Activated CD8-positive, alpha-beta T cell treated with anti-CD3 and anti-CD28 coated beads, Interleukin-2, amount 10 ng/mL, durations not matched to agents 7 days and 5 days (primary cell): ENCODE measurements around the gene STRAP. TPM values are rescaled to one million over a fixed set of nuclear protein-coding genes. Genes with fewer than 3 reads are reported as not detected.
"Not testable (repeated sequence)": the region's sequence is repeated elsewhere in the genome, so short reads cannot be mapped to it uniquely, and the experiment has no call there.

Experiments used
- ATAC-seq: fragments of 150-1000 bp; cut with Tn5 transposase; one replicate; pipeline ENCODE4 v1.10.0; 2021; ENCODE audit warnings: moderate library complexity
- CTCF ChIA-PET: fragments of 350-600 bp; sonication (Branson Sonifier 250); formaldehyde crosslinking; loops from one replicate; lab custom pipeline; 2021; ENCODE audit warnings: antibody characterized with exemption; lab: Charles Lee
- POLR2A ChIA-PET: fragments of 350-600 bp; sonication (Branson Sonifier 250); formaldehyde crosslinking; loops from one replicate; lab custom pipeline; 2021; ENCODE audit warnings: antibody characterized with exemption; lab: Charles Lee
- DNase-seq: peaks from one replicate; pipeline ENCODE4 v3.0.0-alpha.2; 2020
- H3K27ac Mint-ChIP-seq: one replicate; pipeline ENCODE4 v1.8.0; 2021; ENCODE audit warnings: mild to moderate bottlenecking, mixed read lengths
- H3K27me3 Mint-ChIP-seq: one replicate; pipeline ENCODE4 v1.8.0; 2021; ENCODE audit warnings: low read depth, mixed read lengths
- H3K36me3 Mint-ChIP-seq: one replicate; pipeline ENCODE4 v1.8.0; 2021; ENCODE audit warnings: low read depth, mixed read lengths
- H3K4me1 Mint-ChIP-seq: one replicate; pipeline ENCODE4 v1.8.0; 2021; ENCODE audit warnings: low read depth, mixed read lengths
- H3K4me3 Mint-ChIP-seq: one replicate; pipeline ENCODE4 v1.8.0; 2021; ENCODE audit warnings: mild to moderate bottlenecking, mixed read lengths
- H3K9me3 Mint-ChIP-seq: one replicate; pipeline ENCODE4 v1.8.0; 2022; ENCODE audit warnings: mixed read lengths; ENCODE audit not compliant: insufficient read depth
- total RNA-seq, 2 experiments: library from RNA; stranded (reverse); gene quantifications; one replicate each; pipeline ENCODE4 v1.2.3, GENCODE V29; 2021

The STRAP gene
- total RNA-seq, 2 experiments from 2014 or later: 87.5 to 90.8 TPM

GRCh38 chr12:15873556-15873955, 8.6 kb upstream of the STRAP start:
- CTCF ChIA-PET: interaction anchor here (1.4 kb wide), 2 partner anchors 36 to 284 kb away, joined by 3 read pairs; no protein-coding TSS in a partner anchor
- Mint-ChIP-seq H3K4me3 (no peak overlapping the region), H3K4me1 (peaks cover 9% of the 10 kb centered on the region), H3K9me3 (peaks cover 9% of the 10 kb centered on the region), H3K27me3 (no peaks in the 10 kb centered on the region), H3K36me3 (no peaks in the 10 kb centered on the region), H3K27ac (no peak overlapping the region)
- DNase-seq (no peak), ATAC-seq (no peak)
- POLR2A ChIA-PET: no interaction called here

GRCh38 chr12:15874556-15875145, 7.5 kb upstream of the STRAP start:
- H3K9me3 Mint-ChIP-seq, H3K27ac Mint-ChIP-seq, POLR2A ChIA-PET, H3K4me1 Mint-ChIP-seq, H3K4me3 Mint-ChIP-seq, H3K36me3 Mint-ChIP-seq, DNase-seq, H3K27me3 Mint-ChIP-seq, ATAC-seq: not testable (repeated sequence)
- CTCF ChIA-PET: interaction anchor here (1.1 to 1.4 kb wide), 2 partner anchors 35 to 287 kb away, joined by 3 read pairs; no protein-coding TSS in a partner anchor

GRCh38 chr12:15875863-15876262, 6.3 kb upstream of the STRAP start:
- Mint-ChIP-seq H3K27ac (no peak overlapping the region), H3K4me3 (peak overlapping the region; percentile 52), H3K27me3 (no peaks in the 10 kb centered on the region), H3K9me3 (no peaks in the 10 kb centered on the region), H3K4me1 (peaks cover 11% of the 10 kb centered on the region), H3K36me3 (no peaks in the 10 kb centered on the region)
- no peak for DNase-seq
- ATAC-seq: no peak
- POLR2A ChIA-PET: interaction anchor here (0.6 to 0.8 kb wide), 2 partner anchors 8 to 61 kb away, joined by 3 to 6 read pairs; no protein-coding TSS in a partner anchor
- CTCF ChIA-PET: interaction anchor here (1.1 to 1.8 kb wide), 3 partner anchors 22 to 289 kb away, joined by 3 to 4 read pairs (median 4); no protein-coding TSS in a partner anchor

- Mint-ChIP-seq H3K9me3 (no peaks in the 10 kb centered on the region), H3K27me3 (no peaks in the 10 kb centered on the region), H3K27ac (no peak overlapping the region), H3K4me1 (peaks cover 32% of the 10 kb centered on the region), H3K36me3 (peaks cover 11% of the 10 kb centered on the region), H3K4me3 (no peak overlapping the region)
- ChIA-PET POLR2A (no interaction called here), CTCF (no interaction called here)
- DNase-seq: no peak
- ATAC-seq: no peak
Observed at GRCh38 chr12:15879413-15879812, 2.8 kb upstream of the STRAP start.

- no peak for DNase-seq
- Mint-ChIP-seq H3K27me3 (no peaks in the 10 kb centered on the region), H3K4me1 (peaks cover 34% of the 10 kb centered on the region), H3K27ac (peak overlapping the region; percentile 17), H3K9me3 (no peaks in the 10 kb centered on the region), H3K36me3 (peaks cover 18% of the 10 kb centered on the region), H3K4me3 (peak overlapping the region; percentile 2)
- CTCF ChIA-PET: interaction anchor here (1.4 kb wide), 1 partner anchor 296 kb away, joined by 5 read pairs; no protein-coding TSS in a partner anchor
- POLR2A ChIA-PET: no interaction called here
- no peak for ATAC-seq
Observed at GRCh38 chr12:15880721-15881120, 1.5 kb upstream of the STRAP start.

- H3K27me3 Mint-ChIP-seq: no peaks in the 10 kb centered on the region
- H3K27ac Mint-ChIP-seq: peak overlapping the region; percentile 100
- ATAC-seq (no peak), DNase-seq (no peak)
- H3K4me3 Mint-ChIP-seq: peak overlapping the region; percentile 93
- POLR2A ChIA-PET: interaction anchor here (0.6 to 1.2 kb wide), 6 partner anchors 7 to 328 kb away, joined by 3 to 6 read pairs (median 4); no protein-coding TSS in a partner anchor
- no peaks in the 10 kb centered on the region for H3K9me3 Mint-ChIP-seq
- peaks cover 46% of the 10 kb centered on the region for H3K4me1 Mint-ChIP-seq
- CTCF ChIA-PET: interaction anchor here (1.0 to 2.5 kb wide), 5 partner anchors 15 to 299 kb away, joined by 3 to 17 read pairs (median 8); partner anchors contain the start of gene DERA
- H3K36me3 Mint-ChIP-seq: peaks cover 33% of the 10 kb centered on the region
Observed at GRCh38 chr12:15883536-15883935, 1.3 kb downstream of the STRAP start.

- H3K9me3 Mint-ChIP-seq: no peaks in the 10 kb centered on the region
- no peak overlapping the region for H3K4me3 Mint-ChIP-seq
- no peak for DNase-seq
- no peak for ATAC-seq
- peaks cover 48% of the 10 kb centered on the region for H3K4me1 Mint-ChIP-seq
- POLR2A ChIA-PET: no interaction called here
- no peak overlapping the region for H3K27ac Mint-ChIP-seq
- peaks cover 47% of the 10 kb centered on the region for H3K36me3 Mint-ChIP-seq
- H3K27me3 Mint-ChIP-seq: no peaks in the 10 kb centered on the region
- CTCF ChIA-PET: interaction anchor here (4.7 kb wide), 1 partner anchor 12 kb away, joined by 32 read pairs; no protein-coding TSS in a partner anchor
Observed at GRCh38 chr12:15886372-15887042, 4.3 kb downstream of the STRAP start.

- POLR2A ChIA-PET: interaction anchor here (0.5 kb wide), 1 partner anchor 1076 kb away, joined by 3 read pairs; no protein-coding TSS in a partner anchor
- no peak for ATAC-seq
- no peak for DNase-seq
- no peaks in the 10 kb centered on the region for H3K27me3 Mint-ChIP-seq
- H3K36me3 Mint-ChIP-seq: peaks cover 47% of the 10 kb centered on the region
- H3K9me3 Mint-ChIP-seq: no peaks in the 10 kb centered on the region
- CTCF ChIA-PET: interaction anchor here (0.7 to 4.7 kb wide), 4 partner anchors 11 to 355 kb away, joined by 3 to 32 read pairs (median 6); no protein-coding TSS in a partner anchor
- peaks cover 43% of the 10 kb centered on the region for H3K4me1 Mint-ChIP-seq
- no peak overlapping the region for H3K4me3 Mint-ChIP-seq
- H3K27ac Mint-ChIP-seq: no peak overlapping the region
Observed at GRCh38 chr12:15887043-15887817, 5.0 kb downstream of the STRAP start.

GRCh38 chr12:15892645-15893259, 10.6 kb downstream of the STRAP start:
- Mint-ChIP-seq H3K36me3 (peaks cover 25% of the 10 kb centered on the region), H3K4me3 (no peak overlapping the region), H3K27me3 (no peaks in the 10 kb centered on the region), H3K9me3 (no peaks in the 10 kb centered on the region), H3K27ac (no peak overlapping the region), H3K4me1 (peaks cover 13% of the 10 kb centered on the region)
- ChIA-PET CTCF (interaction anchor here (0.9 to 1.8 kb wide), 3 partner anchors 8 to 29 kb away, joined by 3 to 7 read pairs (median 4); partner anchors contain the start of gene DERA), POLR2A (no interaction called here)
- ATAC-seq (no peak), DNase-seq (no peak)

- Mint-ChIP-seq H3K4me1 (peaks cover 15% of the 10 kb centered on the region), H3K27me3 (no peaks in the 10 kb centered on the region), H3K4me3 (no peak overlapping the region), H3K27ac (no peak overlapping the region), H3K36me3 (peaks cover 27% of the 10 kb centered on the region), H3K9me3 (no peaks in the 10 kb centered on the region)
- DNase-seq: no peak
- no peak for ATAC-seq
- ChIA-PET POLR2A (interaction anchor here (1.3 kb wide), 1 partner anchor 10 kb away, joined by 6 read pairs; no protein-coding TSS in a partner anchor), CTCF (interaction anchor here (0.9 to 1.8 kb wide), 3 partner anchors 8 to 29 kb away, joined by 3 to 7 read pairs (median 4); partner anchors contain the start of gene DERA)
Observed at GRCh38 chr12:15893260-15893659, 11.1 kb downstream of the STRAP start.

GRCh38 chr12:15896867-15897266, 14.7 kb downstream of the STRAP start:
- ChIA-PET CTCF (interaction anchor here (1.2 to 3.3 kb wide), 9 partner anchors 8 to 372 kb away, joined by 3 to 40 read pairs (median 10); partner anchors contain the start of genes DERA and STRAP), POLR2A (interaction anchor here (1.6 kb wide), 1 partner anchor 14 kb away, joined by 7 read pairs; the partner anchor contains the start of gene DERA)
- H3K4me3 Mint-ChIP-seq: no peak overlapping the region
- no peak for DNase-seq
- no peak overlapping the region for H3K27ac Mint-ChIP-seq
- no peaks in the 10 kb centered on the region for H3K9me3 Mint-ChIP-seq
- no peaks in the 10 kb centered on the region for H3K27me3 Mint-ChIP-seq
- peaks cover 34% of the 10 kb centered on the region for H3K36me3 Mint-ChIP-seq
- H3K4me1 Mint-ChIP-seq: peaks cover 12% of the 10 kb centered on the region
- no peak for ATAC-seq
